ENCODE measurements around the gene C2orf78. TPM values are rescaled to one million over a fixed set of nuclear protein-coding genes. Genes with fewer than 3 reads are reported as not detected.
"Not testable (repeated sequence)": the region's sequence is repeated elsewhere in the genome, so short reads cannot be mapped to it uniquely, and the experiment has no call there.

The C2orf78 gene
- polyA plus RNA-seq, 1 donor, result not detected

- DNase-seq (ENCODE audit: low read depth), result no peak
Measured at GRCh38 chr2:73780237-73780582, 3.8 kb upstream of the C2orf78 start.

GRCh38 chr2:73783402-73783801 lies 581 bp upstream of the C2orf78 start:
- DNase-seq (ENCODE audit: low read depth), result not testable (repeated sequence)

- no peak for DNase-seq (ENCODE audit: low read depth)
Measured at GRCh38 chr2:73811878-73812277, 27.9 kb downstream of the C2orf78 start.

- no peak for DNase-seq (ENCODE audit: low read depth)
Measured at GRCh38 chr2:73812635-73813034, 28.7 kb downstream of the C2orf78 start.

- no peak for DNase-seq (ENCODE audit: low read depth)
Measured at GRCh38 chr2:73818296-73818695, 34.3 kb downstream of the C2orf78 start.

- no peak for DNase-seq (ENCODE audit: low read depth)
Measured at GRCh38 chr2:73821227-73821626, 37.2 kb downstream of the C2orf78 start.

- DNase-seq (ENCODE audit: low read depth), result no peak
Measured at GRCh38 chr2:73821669-73822068, 37.7 kb downstream of the C2orf78 start.

GRCh38 chr2:73822276-73822675 lies 38.3 kb downstream of the C2orf78 start:
- no peak for DNase-seq (ENCODE audit: low read depth)

GRCh38 chr2:73822991-73823390 lies 39.0 kb downstream of the C2orf78 start:
- DNase-seq (ENCODE audit: low read depth), result no peak

- DNase-seq (ENCODE audit: low read depth), result no peak
Measured at GRCh38 chr2:73823416-73823815, 39.4 kb downstream of the C2orf78 start.

- DNase-seq (ENCODE audit: low read depth), result peak; percentile 57
Measured at GRCh38 chr2:73823916-73824523, 40.0 kb downstream of the C2orf78 start.

GRCh38 chr2:73825408-73825807 lies 41.4 kb downstream of the C2orf78 start:
- no peak for DNase-seq (ENCODE audit: low read depth)

GRCh38 chr2:73827018-73827417 lies 43.0 kb downstream of the C2orf78 start:
- no peak for DNase-seq (ENCODE audit: low read depth)

- no peak for DNase-seq (ENCODE audit: low read depth)
Measured at GRCh38 chr2:73827660-73828388, 43.8 kb downstream of the C2orf78 start.

GRCh38 chr2:73828389-73828817 lies 44.4 kb downstream of the C2orf78 start:
- DNase-seq (ENCODE audit: low read depth), result no peak

GRCh38 chr2:73828818-73829570 lies 45.0 kb downstream of the C2orf78 start, which contains the start of gene STAMBP:
Gene STAMBP, plus strand, starts transcription at chr2:73828961. Its CDS starts 1,896 bp downstream, at chr2:73830857.
- DNase-seq (ENCODE audit: low read depth), result peak; percentile 97

- no peak for DNase-seq (ENCODE audit: low read depth)
Measured at GRCh38 chr2:73830871-73831401, 47.0 kb downstream of the C2orf78 start.

- DNase-seq (ENCODE audit: low read depth), result no peak
Measured at GRCh38 chr2:73832930-73833329, 48.9 kb downstream of the C2orf78 start.

GRCh38 chr2:73836141-73836943 lies 52.4 kb downstream of the C2orf78 start:
- no peak for DNase-seq (ENCODE audit: low read depth)

- no peak for DNase-seq (ENCODE audit: low read depth)
Measured at GRCh38 chr2:73837847-73838585, 54.0 kb downstream of the C2orf78 start.

Data from forelimb muscle (tissue), 1 donor.